ENCODE measurements around the gene SLC37A3.

DNA sequence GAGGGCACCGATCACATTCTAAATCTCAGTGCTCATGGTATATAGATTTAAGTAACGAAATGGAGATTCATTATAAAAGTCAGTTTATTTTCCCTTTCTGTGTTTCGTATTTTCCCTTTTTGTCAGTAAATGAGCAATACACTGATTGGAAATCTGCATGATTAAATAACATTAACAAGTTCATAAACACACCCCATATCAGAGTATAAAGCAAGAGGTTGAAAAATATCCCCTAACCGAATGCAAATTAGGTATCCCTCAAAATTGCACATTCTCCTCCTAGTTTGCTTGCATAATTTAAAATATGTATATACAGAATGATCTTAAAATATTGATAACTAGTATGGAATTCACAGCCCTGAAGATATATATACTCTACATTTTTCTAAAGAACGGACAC lies 64.6 kb downstream of the SLC37A3 start:
- TF ChIP-seq, protein P1, sequence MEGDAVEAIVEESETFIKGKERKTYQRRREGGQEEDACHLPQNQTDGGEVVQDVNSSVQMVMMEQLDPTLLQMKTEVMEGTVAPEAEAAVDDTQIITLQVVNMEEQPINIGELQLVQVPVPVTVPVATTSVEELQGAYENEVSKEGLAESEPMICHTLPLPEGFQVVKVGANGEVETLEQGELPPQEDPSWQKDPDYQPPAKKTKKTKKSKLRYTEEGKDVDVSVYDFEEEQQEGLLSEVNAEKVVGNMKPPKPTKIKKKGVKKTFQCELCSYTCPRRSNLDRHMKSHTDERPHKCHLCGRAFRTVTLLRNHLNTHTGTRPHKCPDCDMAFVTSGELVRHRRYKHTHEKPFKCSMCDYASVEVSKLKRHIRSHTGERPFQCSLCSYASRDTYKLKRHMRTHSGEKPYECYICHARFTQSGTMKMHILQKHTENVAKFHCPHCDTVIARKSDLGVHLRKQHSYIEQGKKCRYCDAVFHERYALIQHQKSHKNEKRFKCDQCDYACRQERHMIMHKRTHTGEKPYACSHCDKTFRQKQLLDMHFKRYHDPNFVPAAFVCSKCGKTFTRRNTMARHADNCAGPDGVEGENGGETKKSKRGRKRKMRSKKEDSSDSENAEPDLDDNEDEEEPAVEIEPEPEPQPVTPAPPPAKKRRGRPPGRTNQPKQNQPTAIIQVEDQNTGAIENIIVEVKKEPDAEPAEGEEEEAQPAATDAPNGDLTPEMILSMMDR (IDR thresholded peaks at IDR 0.05) = no peak
- no peak for TF ChIP-seq EP300 (IDR thresholded peaks at IDR 0.05)
- TF ChIP-seq POLR2A (IDR thresholded peaks at IDR 0.05) = no peak

All from gastroesophageal sphincter (tissue), 3 donors.